ENCODE results near the gene MCC. TPM values are rescaled to one million over a fixed set of nuclear protein-coding genes. Genes with fewer than 3 reads are reported as not detected.

The MCC gene
- total RNA-seq, 1 experiment from 2014 or later: 0.41 TPM

- ChIA-PET CTCF (interaction anchor here (0.6 kb wide), 1 partner anchor 352 kb away, joined by 7 read pairs; no protein-coding TSS in a partner anchor), POLR2A (no interaction called here)
- no peaks in the 10 kb centered on the region; the same call in 1 of the 2 replicates for H3K27me3 ChIP-seq (ENCODE audit: control insufficient read depth, insufficient read depth, low read length)
- DNase-seq (ENCODE audit: low read depth, low spot score): no peak
- ATAC-seq: no peak
- no peak overlapping the region for H3K4me3 ChIP-seq (ENCODE audit: low read depth in 2 of 2, low read length in 2 of 2)
- TF ChIP-seq POLR2AphosphoS5 (IDR thresholded peaks at IDR 0.05; ENCODE audit: low read depth, low read length) (no peak), REST (IDR thresholded peaks at IDR 0.05; ENCODE audit: insufficient read depth in 1 of 2, low read depth in 2 of 2, low read length in 1 of 2) (no peak), SIN3A (IDR thresholded peaks at IDR 0.05; ENCODE audit: borderline replicate concordance, insufficient read depth, low read depth, low read length) (no peak), CTCF (IDR thresholded peaks at IDR 0.05) (no peak), TCF7L2 (IDR thresholded peaks at IDR 0.05; ENCODE audit: low read depth, low read length) (no peak)
- intact Hi-C loops (cut with micrococcal nuclease; ENCODE audit: unreplicated experiment) (loop anchor here (5.0 kb wide), 2 partner anchors 174 to 269 kb away; partner anchors contain the start of gene YTHDC2), in situ Hi-C loops (cut with HindIII; ENCODE audit: low pct_unique_long_range_greater_than_20kb, low sequenced_read_pairs) (no loop called here)
- no TSS peak for BruUV-seq (replicated peaks)
- no peaks in the 10 kb centered on the region for H3K4me1 ChIP-seq (ENCODE audit: control insufficient read depth, insufficient read depth, low read length)
- no peak overlapping the region for H3K27ac ChIP-seq (ENCODE audit: low read length)
- no peaks in the 10 kb centered on the region for H3K9me3 ChIP-seq (ENCODE audit: control insufficient read depth, insufficient read depth, low read depth, low read length)
- H3K36me3 ChIP-seq (ENCODE audit: control insufficient read depth, insufficient read depth, low read length): no peaks in the 10 kb centered on the region
Observed at GRCh38 chr5:113338628-113339027, 149.6 kb downstream of the MCC start.

- in situ Hi-C loops (cut with HindIII; ENCODE audit: low pct_unique_long_range_greater_than_20kb, low sequenced_read_pairs): no loop called here
- Histone ChIP-seq H3K36me3 (ENCODE audit: control insufficient read depth, insufficient read depth, low read length) (no peaks in the 10 kb centered on the region), H3K27ac (ENCODE audit: low read length) (no peak overlapping the region), H3K9me3 (ENCODE audit: control insufficient read depth, insufficient read depth, low read depth, low read length) (no peaks in the 10 kb centered on the region), H3K27me3 (ENCODE audit: control insufficient read depth, insufficient read depth, low read length) (no peaks in the 10 kb centered on the region; the same call in 1 of the 2 replicates), H3K4me3 (ENCODE audit: low read depth in 2 of 2, low read length in 2 of 2) (no peak overlapping the region), H3K4me1 (ENCODE audit: control insufficient read depth, insufficient read depth, low read length) (no peaks in the 10 kb centered on the region)
- no peak for DNase-seq (ENCODE audit: low read depth, low spot score)
- TF ChIP-seq SIN3A (IDR thresholded peaks at IDR 0.05; ENCODE audit: borderline replicate concordance, insufficient read depth, low read depth, low read length) (no peak), POLR2AphosphoS5 (IDR thresholded peaks at IDR 0.05; ENCODE audit: low read depth, low read length) (no peak), CTCF (IDR thresholded peaks at IDR 0.05) (no peak), REST (IDR thresholded peaks at IDR 0.05; ENCODE audit: insufficient read depth in 1 of 2, low read depth in 2 of 2, low read length in 1 of 2) (no peak), TCF7L2 (IDR thresholded peaks at IDR 0.05; ENCODE audit: low read depth, low read length) (no peak)
- intact Hi-C loops (cut with micrococcal nuclease; ENCODE audit: unreplicated experiment): loop anchor here (5.0 kb wide), 2 partner anchors 175 to 270 kb away; partner anchors contain the start of gene YTHDC2
- BruUV-seq (replicated peaks): no TSS peak
- ATAC-seq: no peak
- ChIA-PET CTCF (interaction anchor here (0.6 to 1.5 kb wide), 3 partner anchors 172 to 352 kb away, joined by 3 to 7 read pairs (median 3); no protein-coding TSS in a partner anchor), POLR2A (no interaction called here)
Observed at GRCh38 chr5:113337515-113338415, 150.5 kb downstream of the MCC start.

All from Panc1 (cell line).